Myocyte (in vitro differentiated cells): ENCODE measurements around the gene GALNT14. TPM values are rescaled to one million over a fixed set of nuclear protein-coding genes. Genes with fewer than 3 reads are reported as not detected.

Experiments used
- DNase-seq: peaks from one replicate; pipeline ENCODE4 v3.0.0-alpha.2; 2012; ENCODE audit warnings: low read depth
- total RNA-seq: library from RNA; depleted of rRNA; stranded (reverse); fragments of >200 nt; gene quantifications from 2 replicates; pipeline ENCODE4 v1.2.3, GENCODE V29; 2014

Gene GALNT14
- total RNA-seq, 1 donor from 2014 or later, result not detected

DNA sequence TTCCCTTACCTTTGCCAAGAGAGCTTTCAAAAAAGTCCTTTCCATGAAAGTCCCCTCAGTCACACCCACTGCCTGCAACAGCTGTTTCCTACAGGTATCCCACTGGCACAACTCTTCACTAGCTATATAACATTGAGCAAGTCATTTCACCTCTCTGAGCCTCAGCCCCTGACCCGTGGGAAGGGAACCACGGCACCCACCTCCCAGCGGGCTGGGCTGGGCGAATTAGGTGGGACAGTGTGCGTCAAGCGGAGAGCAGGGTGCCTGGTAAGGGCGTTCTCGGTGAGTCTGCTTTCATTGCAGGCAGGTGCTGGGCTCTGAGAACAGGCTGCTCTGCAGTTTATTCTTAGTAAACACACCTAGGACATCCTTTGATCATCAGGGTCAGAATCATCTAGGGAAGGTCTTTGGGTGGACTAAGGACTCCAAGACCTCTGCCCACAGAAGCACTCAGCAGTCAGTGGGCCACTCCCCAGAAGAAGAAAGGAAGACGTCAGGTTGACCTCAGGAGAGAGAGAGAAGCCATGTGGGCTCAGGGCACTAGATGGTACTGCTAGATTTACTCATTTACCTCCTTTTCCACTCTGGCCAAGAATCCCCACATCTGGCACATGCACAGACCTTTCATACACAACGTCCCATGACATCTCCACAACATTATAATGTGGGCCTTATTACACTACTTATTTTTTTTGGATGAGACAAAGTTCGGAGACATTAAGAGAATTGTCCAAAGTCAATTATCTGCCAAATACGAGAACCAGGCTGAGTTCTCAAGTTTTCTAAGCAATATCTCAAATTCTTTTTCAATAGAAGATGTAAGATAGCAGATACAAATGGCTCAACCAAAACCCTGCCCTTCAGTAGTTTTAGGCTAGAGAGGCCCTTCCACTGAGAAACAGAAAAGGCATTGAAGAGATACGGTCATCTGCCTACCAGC lies 79.9 kb downstream of the GALNT14 start:
- no peak for DNase-seq

DNA sequence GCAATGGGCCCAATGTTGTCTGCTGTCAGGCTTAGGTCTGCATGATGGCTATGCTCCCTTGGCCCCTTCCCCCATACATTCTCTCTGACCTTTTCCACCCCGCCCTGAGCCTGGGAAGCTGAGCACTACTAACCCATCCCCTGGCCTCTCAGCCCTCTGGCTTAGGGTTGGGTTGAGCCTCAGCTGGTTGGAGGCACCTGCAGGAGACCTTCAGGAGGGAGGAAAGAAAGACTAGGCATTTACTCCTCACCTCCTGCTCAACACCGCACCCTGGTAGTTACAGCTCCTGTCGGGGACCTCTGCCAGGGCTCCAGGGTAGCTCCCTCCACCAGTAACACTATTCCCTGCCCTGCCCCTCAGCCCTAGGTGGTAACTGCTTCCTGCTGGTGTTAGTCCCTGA lies 80.5 kb downstream of the GALNT14 start:
- no peak for DNase-seq

DNA sequence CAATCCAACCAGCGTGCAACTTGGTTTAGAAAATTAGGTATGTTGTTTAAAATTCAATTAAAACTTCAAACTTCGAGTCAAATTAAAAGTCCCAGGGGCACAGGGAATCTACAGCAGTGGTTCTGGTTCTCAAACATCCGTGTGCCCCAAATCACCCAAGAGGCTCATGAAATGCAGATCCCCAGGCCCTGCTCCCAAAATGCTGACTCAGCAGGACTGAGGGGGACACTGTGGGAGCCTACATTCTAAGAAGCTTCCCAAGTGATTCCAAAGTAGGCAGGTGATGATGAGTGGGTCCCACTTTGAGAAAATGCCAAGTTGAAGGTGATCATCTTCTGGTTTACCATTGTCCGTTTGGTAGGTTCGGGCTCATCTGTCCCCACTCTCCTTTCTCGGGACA lies 82.3 kb downstream of the GALNT14 start:
- no peak for DNase-seq

DNA sequence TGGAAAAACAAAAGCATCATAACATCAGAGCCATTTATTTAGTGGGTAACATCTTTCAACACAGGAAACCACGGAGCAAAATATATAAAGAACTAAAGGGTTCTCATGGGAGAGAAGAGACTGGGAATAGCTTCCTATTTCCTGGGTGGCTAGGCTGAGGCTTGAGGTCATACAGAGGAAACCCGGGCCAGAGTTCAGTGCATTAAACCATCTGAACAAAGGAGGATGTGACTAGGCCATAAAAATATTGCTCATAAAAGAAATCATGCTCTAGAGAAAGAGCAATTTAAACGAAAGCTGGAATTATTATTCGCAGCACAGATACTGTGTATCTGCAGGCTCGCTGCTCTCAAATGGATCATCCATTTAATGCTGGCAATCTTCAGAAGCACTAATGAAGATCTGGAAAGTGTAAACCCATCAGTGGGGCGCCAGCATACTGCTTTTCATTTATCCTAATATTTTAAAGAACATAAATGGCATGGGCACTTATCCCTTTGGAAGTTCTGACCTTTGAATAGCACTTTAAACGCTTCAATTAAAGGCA lies 83.3 kb downstream of the GALNT14 start:
- no peak for DNase-seq

DNA sequence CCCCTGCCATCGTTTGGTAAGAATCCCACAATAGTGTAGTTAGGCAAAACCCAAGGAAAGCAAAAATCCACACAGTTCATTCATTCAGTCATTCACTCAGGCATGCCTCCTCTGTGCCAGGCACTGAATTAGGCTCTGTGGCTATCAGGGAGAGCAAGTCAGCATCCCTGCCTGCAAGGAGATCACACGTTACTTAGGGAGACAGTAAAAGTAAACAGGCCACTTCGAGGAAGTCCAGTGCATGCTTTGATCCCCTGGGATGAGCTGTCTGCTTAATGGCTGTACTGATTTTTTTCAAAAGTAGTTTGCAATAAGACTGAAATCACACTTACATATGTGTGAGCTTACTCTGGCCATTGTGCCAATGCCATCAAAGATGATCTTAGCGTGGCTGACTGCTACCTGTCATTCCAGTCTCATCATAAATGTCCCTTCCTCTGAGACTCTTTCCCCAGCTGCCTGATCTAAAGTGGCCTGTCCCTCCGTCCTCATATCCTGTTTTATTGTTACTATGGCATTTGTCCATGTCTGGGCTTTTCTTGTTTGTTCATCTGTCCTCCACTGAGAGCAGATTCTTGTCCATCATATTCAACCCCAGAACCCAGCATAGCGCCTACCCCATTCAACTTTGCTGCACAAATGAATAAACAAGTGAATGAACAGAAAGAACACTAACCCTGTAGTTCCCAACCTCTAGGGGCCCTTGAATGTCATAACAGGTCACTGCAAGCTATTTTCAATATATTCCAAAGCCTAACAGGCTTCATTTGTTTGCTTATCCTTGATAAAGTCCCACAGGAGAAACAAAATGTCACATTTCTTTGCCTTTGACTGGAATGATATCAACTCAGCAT lies 84.1 kb downstream of the GALNT14 start:
- DNase-seq, result no peak

DNA sequence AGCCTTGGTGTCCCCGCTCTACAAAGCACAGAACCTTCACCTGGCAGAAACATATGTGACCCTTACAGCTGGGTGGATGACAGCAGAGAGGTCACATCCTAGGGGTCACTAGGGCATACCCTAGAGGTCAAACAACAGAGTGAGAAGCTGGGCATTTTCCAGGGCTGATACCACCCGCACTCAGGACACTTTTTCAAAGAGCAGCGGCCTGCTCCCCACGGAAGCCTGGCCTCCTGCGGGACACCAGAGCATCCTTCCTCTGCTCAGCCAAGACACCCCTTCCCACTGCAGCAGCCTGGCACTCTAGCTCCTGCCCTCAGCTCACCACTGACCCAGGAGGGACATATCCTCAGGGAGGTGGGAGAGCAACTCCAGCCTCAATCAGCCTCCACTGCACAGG lies 86.0 kb downstream of the GALNT14 start:
- no peak for DNase-seq

DNA sequence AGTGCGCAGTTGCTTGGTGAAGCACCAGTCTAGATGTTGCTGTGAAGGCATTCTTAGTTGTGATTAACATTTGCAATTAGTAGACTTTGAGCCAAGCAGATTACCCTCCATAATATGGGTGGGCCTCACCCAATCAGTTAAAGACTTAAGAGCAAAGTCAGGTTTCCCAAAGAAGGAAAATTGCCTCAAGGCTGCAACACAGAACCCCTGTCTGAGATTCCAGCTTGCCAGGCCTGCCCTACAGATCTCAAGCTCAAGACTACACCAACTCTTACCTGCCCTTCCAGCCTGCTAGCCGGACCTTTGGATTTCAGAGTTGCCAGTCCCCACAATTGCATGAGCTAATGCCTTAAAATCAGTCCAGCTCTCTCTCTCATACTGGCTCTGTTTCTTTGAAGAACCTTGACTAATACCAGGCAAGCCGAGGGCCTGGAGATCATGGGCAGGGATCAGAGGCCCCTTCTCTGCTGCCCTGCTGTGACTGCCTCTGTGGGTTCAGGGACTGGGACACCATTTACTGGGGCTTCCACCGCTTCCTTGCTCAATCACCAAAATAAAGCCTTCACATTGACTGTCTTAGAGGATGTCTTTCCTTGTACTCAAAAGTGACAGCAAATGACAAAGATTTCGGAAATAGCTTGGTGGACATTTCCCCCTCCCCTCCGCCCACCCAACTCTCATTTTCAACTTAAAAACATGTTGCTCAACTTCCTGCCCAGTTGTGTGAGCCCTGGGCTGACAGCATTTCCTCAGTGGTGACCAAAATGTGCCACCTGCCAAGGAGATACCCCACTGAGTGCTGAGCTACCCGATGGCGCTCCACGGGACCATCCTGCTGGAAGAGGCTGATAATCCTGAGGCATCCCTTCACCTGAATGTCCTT lies 86.7 kb downstream of the GALNT14 start:
- DNase-seq, result no peak

DNA sequence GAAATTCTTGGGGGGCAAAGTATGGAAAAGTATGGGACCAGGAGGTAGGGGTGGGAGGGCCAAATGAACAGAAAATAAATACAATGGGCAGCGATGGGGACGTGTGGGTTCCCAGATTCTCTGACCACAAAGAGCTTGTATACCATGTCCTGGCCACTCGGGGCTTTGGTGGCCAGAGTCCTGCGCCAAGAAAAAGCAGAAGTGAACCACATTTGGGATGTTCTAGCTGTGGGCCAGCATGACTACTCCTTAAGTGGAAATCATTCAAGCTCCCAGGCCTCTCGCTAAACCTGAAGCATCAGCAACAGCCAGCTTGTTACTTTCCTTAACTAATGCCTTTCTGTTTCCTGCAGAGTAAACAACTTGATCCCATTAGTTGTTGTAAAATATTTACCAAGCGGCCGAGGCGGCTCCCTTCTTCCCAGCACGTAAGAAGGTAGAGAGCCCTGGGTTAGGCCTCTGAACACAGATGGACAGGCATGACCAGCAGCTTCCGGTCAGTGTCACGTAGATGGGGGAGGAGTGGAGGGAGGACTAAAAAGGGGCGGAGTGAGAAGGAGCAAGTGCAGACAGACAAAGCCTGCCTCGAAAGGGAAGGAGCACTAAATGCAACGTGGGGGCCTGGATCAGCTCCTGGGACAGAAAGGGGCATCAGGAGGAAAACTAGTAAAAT lies 88.2 kb downstream of the GALNT14 start:
- no peak for DNase-seq

DNA sequence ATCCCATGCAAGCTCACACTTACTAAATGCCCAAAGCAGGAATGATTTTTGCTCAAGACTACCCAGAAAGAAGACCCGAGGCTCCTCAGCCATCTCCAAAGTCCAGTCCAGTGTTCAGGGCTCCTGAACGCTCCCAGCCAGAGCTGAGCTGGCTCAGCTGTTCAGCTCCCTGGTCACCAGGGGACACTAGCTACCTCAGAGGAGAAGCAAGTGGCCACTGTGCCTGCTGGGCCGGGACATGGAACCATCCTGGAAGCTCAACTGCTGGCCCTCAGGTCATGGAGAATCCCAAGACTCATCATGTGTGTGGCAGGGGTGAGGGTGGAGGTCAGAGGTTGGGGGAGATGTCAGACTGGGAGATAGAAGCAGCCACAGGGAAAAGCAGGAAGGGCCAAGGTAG lies 89.0 kb downstream of the GALNT14 start:
- no peak for DNase-seq

DNA sequence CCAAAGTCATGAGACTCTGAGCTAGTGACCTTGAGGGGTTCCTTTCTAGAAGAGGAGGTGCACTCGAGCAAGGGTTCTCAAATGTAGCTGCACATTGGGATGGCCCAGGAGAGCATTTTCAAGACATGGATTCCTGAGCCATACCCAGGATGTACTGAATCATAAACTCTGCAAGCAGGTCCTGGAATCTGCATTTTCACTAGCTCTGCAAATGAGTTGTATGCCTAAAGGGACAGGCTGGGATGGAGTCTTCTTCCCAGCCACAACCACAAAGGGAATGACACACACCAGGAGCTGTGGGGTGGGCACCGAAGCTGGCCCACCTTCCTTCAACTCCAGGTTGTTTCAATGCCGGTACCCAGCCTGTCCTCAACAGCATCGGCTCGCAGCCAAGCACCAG lies 90.6 kb downstream of the GALNT14 start:
- DNase-seq, result no peak

DNA sequence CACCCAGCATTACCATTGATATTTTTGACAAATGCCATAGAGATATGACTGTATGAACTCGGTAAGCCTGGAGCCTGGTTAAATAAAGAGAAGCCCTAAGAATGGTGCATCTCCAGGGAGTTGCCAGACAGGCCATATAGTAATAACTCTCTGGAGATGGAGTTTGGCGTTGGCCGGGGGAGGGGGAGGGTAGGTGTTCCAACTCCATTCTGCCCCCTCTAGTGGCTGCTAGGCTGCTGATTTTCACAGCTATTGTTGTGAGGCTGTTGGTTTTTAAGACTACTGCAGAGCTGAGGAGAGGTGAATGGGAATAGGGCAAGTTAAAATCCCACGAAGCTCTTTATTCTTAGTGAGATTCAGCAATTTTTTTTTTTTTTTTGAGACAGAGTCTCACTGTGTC lies 99.9 kb downstream of the GALNT14 start:
- DNase-seq, result no peak

DNA sequence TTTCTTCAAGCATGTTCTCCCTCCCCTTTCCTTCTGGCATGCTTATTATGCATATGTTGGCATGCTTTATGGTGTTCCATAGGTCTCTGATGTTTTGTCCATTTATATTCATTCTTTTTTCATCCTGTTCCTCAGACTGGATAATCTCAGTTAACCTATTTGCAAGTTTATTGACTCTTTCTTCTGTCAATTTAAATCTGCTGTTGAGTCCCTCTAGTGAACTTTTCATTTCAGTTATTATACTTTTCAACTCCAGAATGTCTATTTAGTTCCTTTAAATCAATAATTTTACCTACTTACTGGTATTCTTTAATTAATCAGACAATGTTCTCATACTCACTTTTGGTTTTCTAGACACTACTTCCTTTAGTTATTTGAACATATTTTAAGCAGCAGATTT lies 101.2 kb downstream of the GALNT14 start:
- DNase-seq, result no peak

DNA sequence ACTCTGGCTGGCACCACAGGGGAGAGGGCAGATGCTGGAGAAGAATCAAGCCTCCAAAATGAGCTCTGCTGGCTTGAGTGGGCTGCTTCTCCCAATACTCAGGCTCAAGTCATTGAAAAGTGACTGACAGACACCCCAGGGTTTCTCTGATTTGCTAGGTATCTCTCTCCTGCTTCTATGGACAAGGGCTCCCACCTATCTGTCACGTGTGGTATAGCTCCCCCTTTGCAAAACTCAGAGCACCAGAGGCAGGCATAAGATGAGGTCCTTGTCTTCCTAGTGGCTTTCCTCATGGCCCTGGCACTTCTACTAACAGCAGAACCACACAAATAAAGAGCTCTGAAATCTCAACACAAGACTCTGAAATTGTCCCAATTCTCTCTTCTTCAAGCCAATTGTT lies 105.2 kb downstream of the GALNT14 start:
- no peak for DNase-seq

DNA sequence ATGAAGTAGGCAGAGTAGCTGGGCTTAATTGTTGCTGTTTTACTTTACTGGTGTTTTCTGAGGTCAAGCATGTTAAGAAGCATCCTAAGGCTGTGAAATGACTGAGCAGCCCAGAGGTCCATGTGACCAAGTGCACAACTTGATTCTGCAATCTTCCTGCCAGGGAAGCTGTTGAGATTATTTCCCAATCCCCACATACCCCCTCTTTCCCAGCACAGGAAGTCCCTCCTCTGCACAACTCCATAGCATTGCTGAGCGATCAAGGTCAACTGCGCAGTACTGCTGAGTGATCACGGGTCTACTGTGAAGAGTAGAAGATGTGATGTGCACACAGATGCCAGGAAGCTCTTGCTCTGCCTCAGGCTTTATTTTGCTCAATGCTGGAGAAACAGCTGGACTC lies 105.8 kb downstream of the GALNT14 start:
- DNase-seq, result no peak

DNA sequence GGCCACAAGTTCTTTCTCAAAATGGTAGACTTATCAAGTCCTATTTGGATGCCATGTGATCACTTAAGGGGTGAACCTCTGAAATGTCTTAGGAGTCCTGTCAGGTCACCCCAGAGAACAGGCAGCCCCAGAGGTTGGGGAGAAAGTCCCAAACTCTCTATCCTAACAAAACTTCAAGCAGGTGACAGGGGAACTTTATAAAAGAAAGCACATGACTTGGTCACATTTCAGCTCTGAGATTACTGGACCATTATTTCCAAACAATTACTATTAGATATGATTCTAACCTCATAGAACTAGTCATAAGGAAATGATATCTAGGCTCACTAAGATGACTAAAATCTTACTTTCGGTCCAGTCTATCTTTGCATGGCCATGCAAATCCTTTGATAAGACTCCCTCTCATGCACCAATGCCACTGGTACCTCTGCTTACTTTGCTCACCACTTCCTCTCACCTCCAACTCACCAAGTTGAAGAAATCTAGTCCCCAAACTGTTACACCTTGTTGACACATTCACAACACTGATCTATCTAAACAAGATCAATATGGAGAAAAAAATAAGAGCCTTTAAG lies 107.0 kb downstream of the GALNT14 start:
- no peak for DNase-seq

DNA sequence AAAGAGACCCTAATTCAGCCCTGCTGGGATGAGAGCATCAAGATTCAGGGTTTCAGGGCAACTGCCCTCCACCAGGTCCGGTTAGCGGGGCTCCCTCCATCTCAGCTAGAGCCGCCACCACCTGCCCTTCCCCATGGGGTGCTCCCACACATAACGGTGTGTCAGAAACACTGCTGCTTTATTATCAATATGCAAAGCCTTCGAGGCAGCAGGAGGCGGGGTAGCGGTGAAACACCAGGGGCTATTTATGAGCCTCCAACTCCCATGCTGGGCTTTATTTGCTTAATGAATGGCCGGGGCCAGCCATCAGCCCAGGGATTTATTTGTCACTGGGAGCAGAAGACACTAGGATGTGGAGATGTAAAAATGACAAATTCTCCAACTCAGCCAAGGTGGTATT lies 109.8 kb downstream of the GALNT14 start:
- no peak for DNase-seq

DNA sequence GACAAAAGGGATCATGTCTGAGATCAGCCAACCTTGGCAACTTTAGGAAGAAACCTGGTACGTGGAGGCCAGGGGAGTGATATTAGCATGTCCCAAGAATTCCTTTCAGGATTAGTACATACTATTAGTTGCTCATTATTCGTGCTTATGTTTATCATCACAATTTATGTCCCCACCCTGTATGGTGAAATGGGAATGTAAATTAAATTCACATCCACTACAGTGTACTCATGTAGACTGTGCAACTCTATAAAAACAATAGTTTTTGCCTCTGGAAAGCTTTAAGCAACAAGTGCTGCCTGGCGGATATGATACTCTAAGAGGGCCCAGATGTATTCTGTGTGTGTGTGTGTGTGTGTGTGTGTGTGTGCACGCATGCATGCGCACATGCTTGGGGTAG lies 110.7 kb downstream of the GALNT14 start:
- DNase-seq, result no peak

DNA sequence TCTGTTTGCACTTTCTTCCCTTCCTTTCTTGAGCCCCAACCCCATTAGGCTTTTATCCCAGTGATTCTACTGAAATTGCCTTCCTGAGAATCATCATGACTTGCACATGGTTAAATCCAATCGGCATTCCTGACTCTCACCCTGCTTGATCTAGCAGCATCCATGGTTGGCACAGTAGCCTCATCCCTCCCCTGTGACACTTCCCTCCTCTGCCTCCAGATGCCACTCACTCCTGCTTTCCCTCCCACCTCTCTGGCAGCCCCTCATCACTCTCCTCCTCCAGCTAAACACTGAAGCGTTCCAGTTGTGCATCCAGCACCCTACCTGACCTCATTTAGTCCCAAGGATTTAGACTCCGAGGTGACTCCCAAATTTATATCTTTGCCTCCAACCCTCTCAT lies 114.7 kb downstream of the GALNT14 start:
- no peak for DNase-seq

DNA sequence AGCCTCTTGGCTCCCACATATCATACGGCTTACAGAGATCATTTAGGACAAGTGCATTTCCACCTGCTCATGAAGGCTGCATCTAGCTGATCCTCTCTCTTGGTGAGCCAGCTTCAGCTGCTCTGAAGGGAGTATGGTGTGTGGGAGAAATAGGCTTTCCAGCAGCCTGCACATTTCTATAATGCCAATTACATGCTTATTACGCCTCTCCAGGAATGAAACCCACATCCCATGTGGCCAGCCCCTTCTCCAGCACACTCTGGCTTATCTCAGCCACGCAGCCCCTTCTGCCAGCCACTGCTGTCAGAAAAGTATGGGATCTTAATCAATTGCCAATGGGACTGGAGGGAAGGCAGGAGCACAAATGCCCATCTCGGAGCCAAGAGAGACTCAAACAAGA lies 117.5 kb downstream of the GALNT14 start:
- DNase-seq, result no peak

DNA sequence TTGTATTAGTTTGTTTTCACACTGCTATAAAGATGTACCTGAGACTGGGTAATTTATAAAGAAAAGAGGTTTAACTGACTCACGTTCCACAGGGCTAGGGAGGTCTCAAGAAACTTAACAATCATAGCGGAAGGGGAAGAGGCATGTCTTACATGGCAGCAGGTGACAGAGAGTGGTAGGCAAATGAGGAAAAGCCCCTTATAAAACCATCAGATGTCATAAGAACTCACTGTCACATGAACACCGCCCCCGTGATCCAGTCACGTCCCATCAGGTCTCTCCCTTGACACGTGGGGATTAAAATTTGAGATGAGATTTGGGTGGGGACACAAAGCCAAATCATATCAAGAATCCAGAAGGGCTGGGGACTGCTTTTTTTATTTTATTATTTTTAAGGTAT lies 120.0 kb downstream of the GALNT14 start:
- no peak for DNase-seq
